WTC11 (cell line): ENCODE results near the gene LOXL3. TPM values are rescaled to one million over a fixed set of nuclear protein-coding genes. Genes with fewer than 3 reads are reported as not detected.

Experiments used
- ATAC-seq: fragments of 200-7000 bp; cut with Tn5 transposase; 2 replicates; pipeline ENCODE4 v1.10.0; 2021; ENCODE audit warnings: mild to moderate bottlenecking, moderate library complexity
- CTCF ChIA-PET: fragments of 300-600 bp; sonication (Branson Sonifier 250); formaldehyde crosslinking; loops from one replicate; lab custom pipeline; 2021; ENCODE audit warnings: antibody characterized with exemption; lab: Charles Lee
- POLR2A ChIA-PET: fragments of 350-600 bp; sonication (Branson Sonifier 250); formaldehyde crosslinking; loops from one replicate; lab custom pipeline; 2021; ENCODE audit warnings: antibody characterized with exemption; lab: Charles Lee
- DNase-seq: peaks from one replicate; pipeline ENCODE4 v3.0.0; 2021; ENCODE audit warnings: low spot score
- H3K27ac Mint-ChIP-seq: 2 replicates; pipeline ENCODE4 v1.8.0; 2021; ENCODE audit warnings: mixed read lengths
- H3K27me3 Mint-ChIP-seq: 2 replicates; pipeline ENCODE4 v1.8.0; 2021; ENCODE audit warnings: low read depth, mild to moderate bottlenecking, moderate library complexity, mixed read lengths
- H3K36me3 Mint-ChIP-seq: 2 replicates; pipeline ENCODE4 v1.8.0; 2021; ENCODE audit warnings: mixed read lengths
- H3K4me1 Mint-ChIP-seq: 2 replicates; pipeline ENCODE4 v1.8.0; 2022; ENCODE audit warnings: mixed read lengths
- H3K4me3 Mint-ChIP-seq: 2 replicates; pipeline ENCODE4 v1.8.0; 2021; ENCODE audit warnings: mild to moderate bottlenecking, moderate library complexity, mixed read lengths
- H3K9me3 Mint-ChIP-seq: 2 replicates; pipeline ENCODE4 v1.8.0; 2021; ENCODE audit warnings: mixed read lengths
- ELF4 ChIP-seq: sonication (generic); formaldehyde crosslinking; IDR thresholded peaks from 2 replicates; pipeline ENCODE4 v1.8.1; 2022; ENCODE audit warnings: low read depth, mild to moderate bottlenecking, moderate library complexity, missing genetic modification reagents
- FOXK1 ChIP-seq: sonication (generic); formaldehyde crosslinking; IDR thresholded peaks from 2 replicates; pipeline ENCODE4 v1.8.0; 2022; ENCODE audit warnings: mild to moderate bottlenecking, moderate library complexity, missing genetic modification reagents
- FOXP1 ChIP-seq: sonication (generic); formaldehyde crosslinking; IDR thresholded peaks from 2 replicates; pipeline ENCODE4 v1.8.0; 2022; ENCODE audit warnings: missing genetic modification reagents, mild to moderate bottlenecking, moderate library complexity, borderline replicate concordance
- JUN ChIP-seq: sonication (generic); formaldehyde crosslinking; IDR thresholded peaks from 2 replicates; pipeline ENCODE4 v1.8.0; 2023; ENCODE audit warnings: mild to moderate bottlenecking, missing genetic modification reagents
- MXD4 ChIP-seq: fragments of 250-450 bp; sonication (Bioruptor Pico); IDR thresholded peaks from 2 replicates; pipeline ENCODE4 v1.8.0; 2021; ENCODE audit warnings: mild to moderate bottlenecking, moderate library complexity, borderline replicate concordance
- MYBL2 ChIP-seq: sonication (generic); formaldehyde crosslinking; IDR thresholded peaks from 2 replicates; pipeline ENCODE4 v1.8.1; 2023; ENCODE audit warnings: mild to moderate bottlenecking, moderate library complexity, missing genetic modification reagents
- NFYB ChIP-seq: sonication (generic); formaldehyde crosslinking; conservative IDR thresholded peaks from 2 replicates; pipeline ENCODE4 v1.8.0; 2022; ENCODE audit warnings: low read depth, missing genetic modification reagents
- ZNF121 ChIP-seq: sonication (generic); formaldehyde crosslinking; IDR thresholded peaks from 2 replicates; pipeline ENCODE4 v1.8.0; 2023; ENCODE audit warnings: missing genetic modification reagents
- ZNF138 ChIP-seq: sonication (generic); formaldehyde crosslinking; conservative IDR thresholded peaks from 2 replicates; pipeline ENCODE4 v1.8.1; 2022; ENCODE audit warnings: mild to moderate bottlenecking, moderate library complexity, missing genetic modification reagents
- ZNF219 ChIP-seq: sonication (generic); formaldehyde crosslinking; IDR thresholded peaks from 2 replicates; pipeline ENCODE4 v1.8.0; 2023; ENCODE audit warnings: missing genetic modification reagents, mild to moderate bottlenecking, borderline replicate concordance
- ZNF423 ChIP-seq: fragments of 250-450 bp; sonication (Bioruptor Pico); IDR thresholded peaks from 2 replicates; pipeline ENCODE4 v2.1.2; 2022; ENCODE audit warnings: mild to moderate bottlenecking, moderate library complexity
- ZNF671 ChIP-seq: fragments of 250-450 bp; sonication (Bioruptor Pico); IDR thresholded peaks from 2 replicates; pipeline ENCODE4 v1.8.0; 2021; ENCODE audit warnings: mild to moderate bottlenecking
- total RNA-seq: library from RNA; stranded (reverse); gene quantifications from 3 replicates; pipeline ENCODE4 v1.2.3, GENCODE V29; 2021
- TF ChIP-seq, protein P1 (sequence below): sonication (generic); formaldehyde crosslinking; IDR thresholded peaks from 2 replicates; pipeline ENCODE4 v1.8.1; 2023; ENCODE audit warnings: mild to moderate bottlenecking, missing genetic modification reagents, borderline replicate concordance
- TF ChIP-seq, protein P2 (sequence below): fragments of 250-450 bp; sonication (Bioruptor Pico); IDR thresholded peaks from 2 replicates; pipeline ENCODE4 v1.9.0; 2021; ENCODE audit warnings: mild to moderate bottlenecking
- TF ChIP-seq, protein P3 (sequence below): fragments of 250-450 bp; sonication (Bioruptor Pico); conservative IDR thresholded peaks from 2 replicates; pipeline ENCODE4 v1.9.0; 2021; ENCODE audit warnings: mild to moderate bottlenecking
- TF ChIP-seq, protein P4 (sequence below): sonication (generic); formaldehyde crosslinking; IDR thresholded peaks from 2 replicates; pipeline ENCODE4 v1.8.1; 2023; ENCODE audit warnings: mild to moderate bottlenecking, missing genetic modification reagents, moderate library complexity
- TF ChIP-seq, protein P5 (sequence below): sonication (generic); formaldehyde crosslinking; IDR thresholded peaks from 2 replicates; pipeline ENCODE4 v1.8.0; 2022; ENCODE audit warnings: mild to moderate bottlenecking, missing genetic modification reagents
- TF ChIP-seq, protein P6 (sequence below): fragments of 200-600 bp; IDR thresholded peaks from 2 replicates; pipeline ENCODE4 v1.8.0; 2022; ENCODE audit warnings: antibody characterized with exemption
- TF ChIP-seq, protein P7 (sequence below): sonication (generic); formaldehyde crosslinking; IDR thresholded peaks from 2 replicates; pipeline ENCODE4 v1.8.1; 2023; ENCODE audit warnings: mild to moderate bottlenecking, missing genetic modification reagents
- TF ChIP-seq, protein P8 (sequence below): fragments of 250-450 bp; sonication (Bioruptor Pico); IDR thresholded peaks from 2 replicates; pipeline ENCODE4 v1.8.0; 2021; ENCODE audit warnings: mild to moderate bottlenecking

Gene LOXL3
- total RNA-seq, 1 experiment from 2014 or later, result 21.1 TPM

DNA sequence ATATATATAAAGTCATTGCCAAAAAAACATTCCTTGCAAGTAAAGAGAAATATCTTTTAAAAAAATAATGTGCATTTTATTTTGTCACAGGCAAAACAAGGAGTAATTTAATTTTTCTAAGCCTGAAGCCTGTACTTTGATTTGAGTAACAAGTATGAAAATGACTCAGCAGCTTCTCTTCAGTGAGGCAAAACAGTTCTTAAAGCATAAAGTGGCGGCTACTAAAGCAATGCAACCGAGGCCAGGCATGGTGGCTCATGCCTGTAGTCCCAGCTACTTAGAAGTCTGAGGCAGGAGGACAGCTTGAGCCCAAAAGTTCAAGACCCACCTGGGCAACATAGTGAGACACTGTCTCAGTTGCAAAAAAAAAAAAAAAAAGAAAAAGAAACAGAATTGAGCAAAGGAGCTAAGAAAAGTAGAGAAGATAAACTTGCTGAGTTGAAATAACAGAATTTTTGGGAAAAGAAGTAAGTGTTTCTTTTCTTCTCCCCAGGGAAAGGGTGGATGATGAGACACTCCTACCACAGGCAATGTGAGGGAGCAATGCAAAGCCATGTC is 30.4 kb upstream of the LOXL3 start:
- no peak for DNase-seq
- Mint-ChIP-seq H3K9me3 (no peaks in the 10 kb centered on the region), H3K27me3 (peaks cover 5% of the 10 kb centered on the region), H3K4me1 (peaks cover 11% of the 10 kb centered on the region), H3K27ac (no peak overlapping the region), H3K36me3 (no peaks in the 10 kb centered on the region), H3K4me3 (no peak overlapping the region)
- no peak for TF ChIP-seq MYBL2 (CRISPR knock-in tag)
- no peak for TF ChIP-seq NFYB (CRISPR knock-in tag)
- no peak for TF ChIP-seq MXD4 (CRISPR knock-in tag)
- TF ChIP-seq, protein P1, sequence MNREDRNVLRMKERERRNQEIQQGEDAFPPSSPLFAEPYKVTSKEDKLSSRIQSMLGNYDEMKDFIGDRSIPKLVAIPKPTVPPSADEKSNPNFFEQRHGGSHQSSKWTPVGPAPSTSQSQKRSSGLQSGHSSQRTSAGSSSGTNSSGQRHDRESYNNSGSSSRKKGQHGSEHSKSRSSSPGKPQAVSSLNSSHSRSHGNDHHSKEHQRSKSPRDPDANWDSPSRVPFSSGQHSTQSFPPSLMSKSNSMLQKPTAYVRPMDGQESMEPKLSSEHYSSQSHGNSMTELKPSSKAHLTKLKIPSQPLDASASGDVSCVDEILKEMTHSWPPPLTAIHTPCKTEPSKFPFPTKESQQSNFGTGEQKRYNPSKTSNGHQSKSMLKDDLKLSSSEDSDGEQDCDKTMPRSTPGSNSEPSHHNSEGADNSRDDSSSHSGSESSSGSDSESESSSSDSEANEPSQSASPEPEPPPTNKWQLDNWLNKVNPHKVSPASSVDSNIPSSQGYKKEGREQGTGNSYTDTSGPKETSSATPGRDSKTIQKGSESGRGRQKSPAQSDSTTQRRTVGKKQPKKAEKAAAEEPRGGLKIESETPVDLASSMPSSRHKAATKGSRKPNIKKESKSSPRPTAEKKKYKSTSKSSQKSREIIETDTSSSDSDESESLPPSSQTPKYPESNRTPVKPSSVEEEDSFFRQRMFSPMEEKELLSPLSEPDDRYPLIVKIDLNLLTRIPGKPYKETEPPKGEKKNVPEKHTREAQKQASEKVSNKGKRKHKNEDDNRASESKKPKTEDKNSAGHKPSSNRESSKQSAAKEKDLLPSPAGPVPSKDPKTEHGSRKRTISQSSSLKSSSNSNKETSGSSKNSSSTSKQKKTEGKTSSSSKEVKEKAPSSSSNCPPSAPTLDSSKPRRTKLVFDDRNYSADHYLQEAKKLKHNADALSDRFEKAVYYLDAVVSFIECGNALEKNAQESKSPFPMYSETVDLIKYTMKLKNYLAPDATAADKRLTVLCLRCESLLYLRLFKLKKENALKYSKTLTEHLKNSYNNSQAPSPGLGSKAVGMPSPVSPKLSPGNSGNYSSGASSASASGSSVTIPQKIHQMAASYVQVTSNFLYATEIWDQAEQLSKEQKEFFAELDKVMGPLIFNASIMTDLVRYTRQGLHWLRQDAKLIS, result no peak
- TF ChIP-seq ZNF138 (CRISPR knock-in tag), result no peak
- TF ChIP-seq ZNF423, result no peak
- no peak for TF ChIP-seq ZNF219 (CRISPR knock-in tag)
- TF ChIP-seq ELF4 (CRISPR knock-in tag), result no peak
- no peak for TF ChIP-seq ZNF671 (CRISPR knock-in tag)
- TF ChIP-seq, protein P2, sequence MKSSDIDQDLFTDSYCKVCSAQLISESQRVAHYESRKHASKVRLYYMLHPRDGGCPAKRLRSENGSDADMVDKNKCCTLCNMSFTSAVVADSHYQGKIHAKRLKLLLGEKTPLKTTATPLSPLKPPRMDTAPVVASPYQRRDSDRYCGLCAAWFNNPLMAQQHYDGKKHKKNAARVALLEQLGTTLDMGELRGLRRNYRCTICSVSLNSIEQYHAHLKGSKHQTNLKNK (CRISPR knock-in tag), result no peak
- TF ChIP-seq, protein P3, sequence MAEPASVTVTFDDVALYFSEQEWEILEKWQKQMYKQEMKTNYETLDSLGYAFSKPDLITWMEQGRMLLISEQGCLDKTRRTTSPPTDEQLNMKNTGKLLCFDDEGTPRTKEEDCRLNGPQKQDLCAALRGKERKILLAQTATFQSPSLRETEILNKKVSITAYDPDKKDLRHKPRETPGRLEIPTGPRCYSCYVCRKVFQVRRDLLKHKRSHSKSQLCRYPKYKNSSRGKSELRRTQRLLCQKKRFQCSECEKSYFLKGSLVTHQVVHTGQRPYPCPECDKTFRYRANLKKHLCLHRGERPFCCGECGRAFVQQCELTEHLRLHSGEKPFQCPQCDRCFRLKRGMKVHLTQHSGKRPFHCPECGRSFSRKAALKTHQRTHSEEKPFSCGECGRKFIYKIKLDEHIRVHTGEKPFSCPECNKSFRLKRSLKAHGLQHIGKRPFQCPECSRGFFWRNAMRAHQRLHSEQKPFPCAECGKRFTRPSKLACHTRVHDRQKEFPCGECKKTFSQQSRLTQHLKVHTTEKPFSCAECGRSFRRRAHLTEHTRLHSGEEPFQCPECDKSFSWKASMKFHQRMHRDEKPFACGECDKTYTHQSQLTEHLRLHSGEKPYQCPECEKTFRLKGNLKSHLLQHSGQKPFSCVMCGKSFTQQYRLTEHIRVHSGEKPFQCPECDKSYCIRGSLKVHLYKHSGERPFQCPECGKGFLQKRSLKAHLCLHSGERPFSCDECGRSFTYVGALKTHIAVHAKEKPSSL (CRISPR knock-in tag), result no peak
- no peak for TF ChIP-seq FOXK1
- TF ChIP-seq, protein P4, sequence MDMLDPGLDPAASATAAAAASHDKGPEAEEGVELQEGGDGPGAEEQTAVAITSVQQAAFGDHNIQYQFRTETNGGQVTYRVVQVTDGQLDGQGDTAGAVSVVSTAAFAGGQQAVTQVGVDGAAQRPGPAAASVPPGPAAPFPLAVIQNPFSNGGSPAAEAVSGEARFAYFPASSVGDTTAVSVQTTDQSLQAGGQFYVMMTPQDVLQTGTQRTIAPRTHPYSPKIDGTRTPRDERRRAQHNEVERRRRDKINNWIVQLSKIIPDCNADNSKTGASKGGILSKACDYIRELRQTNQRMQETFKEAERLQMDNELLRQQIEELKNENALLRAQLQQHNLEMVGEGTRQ (CRISPR knock-in tag), result no peak
- ChIA-PET POLR2A (interaction anchor here (0.7 kb wide), 1 partner anchor 1408 kb away, joined by 5 read pairs; no protein-coding TSS in a partner anchor), CTCF (interaction anchor here (0.7 to 1.3 kb wide), 4 partner anchors 12 to 102 kb away, joined by 4 to 6 read pairs (median 6); partner anchors contain the start of genes CCDC142 and TTC31)
- ATAC-seq, result no peak

DNA sequence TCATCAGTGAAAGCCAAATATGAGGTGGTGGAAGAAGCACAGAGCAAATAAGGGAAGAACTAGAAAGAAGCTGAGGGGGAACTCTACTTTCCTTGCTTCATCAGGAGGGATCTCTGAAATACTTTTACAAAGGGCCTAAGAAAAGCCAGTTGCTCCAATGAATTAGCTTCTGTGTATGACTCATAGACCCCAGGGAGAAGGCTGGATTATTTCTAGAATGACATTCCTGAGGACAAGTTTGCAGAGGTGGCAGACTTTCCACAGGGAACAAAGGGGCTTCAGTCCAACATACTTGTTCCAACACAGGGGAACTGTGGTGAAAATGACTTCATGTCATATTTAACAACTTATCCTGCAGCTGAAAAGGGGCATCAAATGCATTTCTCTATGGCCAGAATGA is 29.8 kb upstream of the LOXL3 start:
- H3K27ac Mint-ChIP-seq, result no peak overlapping the region
- H3K4me3 Mint-ChIP-seq, result no peak overlapping the region
- H3K36me3 Mint-ChIP-seq, result no peaks in the 10 kb centered on the region
- no peaks in the 10 kb centered on the region for H3K9me3 Mint-ChIP-seq
- H3K4me1 Mint-ChIP-seq, result peaks cover 11% of the 10 kb centered on the region
- ChIA-PET CTCF (interaction anchor here (0.6 to 1.3 kb wide), 4 partner anchors 11 to 101 kb away, joined by 4 to 7 read pairs (median 6); partner anchors contain the start of genes CCDC142 and TTC31), POLR2A (interaction anchor here (0.7 kb wide), 1 partner anchor 1407 kb away, joined by 5 read pairs; no protein-coding TSS in a partner anchor)
- DNase-seq (no peak), ATAC-seq (no peak)
- peaks cover 5% of the 10 kb centered on the region for H3K27me3 Mint-ChIP-seq
- TF ChIP-seq NFYB (CRISPR knock-in tag), result no peak
- TF ChIP-seq JUN, result no peak
- TF ChIP-seq, protein P5, sequence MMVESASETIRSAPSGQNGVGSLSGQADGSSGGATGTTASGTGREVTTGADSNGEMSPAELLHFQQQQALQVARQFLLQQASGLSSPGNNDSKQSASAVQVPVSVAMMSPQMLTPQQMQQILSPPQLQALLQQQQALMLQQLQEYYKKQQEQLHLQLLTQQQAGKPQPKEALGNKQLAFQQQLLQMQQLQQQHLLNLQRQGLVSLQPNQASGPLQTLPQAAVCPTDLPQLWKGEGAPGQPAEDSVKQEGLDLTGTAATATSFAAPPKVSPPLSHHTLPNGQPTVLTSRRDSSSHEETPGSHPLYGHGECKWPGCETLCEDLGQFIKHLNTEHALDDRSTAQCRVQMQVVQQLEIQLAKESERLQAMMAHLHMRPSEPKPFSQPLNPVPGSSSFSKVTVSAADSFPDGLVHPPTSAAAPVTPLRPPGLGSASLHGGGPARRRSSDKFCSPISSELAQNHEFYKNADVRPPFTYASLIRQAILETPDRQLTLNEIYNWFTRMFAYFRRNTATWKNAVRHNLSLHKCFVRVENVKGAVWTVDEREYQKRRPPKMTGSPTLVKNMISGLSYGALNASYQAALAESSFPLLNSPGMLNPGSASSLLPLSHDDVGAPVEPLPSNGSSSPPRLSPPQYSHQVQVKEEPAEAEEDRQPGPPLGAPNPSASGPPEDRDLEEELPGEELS (CRISPR knock-in tag), result no peak
- TF ChIP-seq, protein P6, sequence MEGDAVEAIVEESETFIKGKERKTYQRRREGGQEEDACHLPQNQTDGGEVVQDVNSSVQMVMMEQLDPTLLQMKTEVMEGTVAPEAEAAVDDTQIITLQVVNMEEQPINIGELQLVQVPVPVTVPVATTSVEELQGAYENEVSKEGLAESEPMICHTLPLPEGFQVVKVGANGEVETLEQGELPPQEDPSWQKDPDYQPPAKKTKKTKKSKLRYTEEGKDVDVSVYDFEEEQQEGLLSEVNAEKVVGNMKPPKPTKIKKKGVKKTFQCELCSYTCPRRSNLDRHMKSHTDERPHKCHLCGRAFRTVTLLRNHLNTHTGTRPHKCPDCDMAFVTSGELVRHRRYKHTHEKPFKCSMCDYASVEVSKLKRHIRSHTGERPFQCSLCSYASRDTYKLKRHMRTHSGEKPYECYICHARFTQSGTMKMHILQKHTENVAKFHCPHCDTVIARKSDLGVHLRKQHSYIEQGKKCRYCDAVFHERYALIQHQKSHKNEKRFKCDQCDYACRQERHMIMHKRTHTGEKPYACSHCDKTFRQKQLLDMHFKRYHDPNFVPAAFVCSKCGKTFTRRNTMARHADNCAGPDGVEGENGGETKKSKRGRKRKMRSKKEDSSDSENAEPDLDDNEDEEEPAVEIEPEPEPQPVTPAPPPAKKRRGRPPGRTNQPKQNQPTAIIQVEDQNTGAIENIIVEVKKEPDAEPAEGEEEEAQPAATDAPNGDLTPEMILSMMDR, result no peak
- TF ChIP-seq MYBL2 (CRISPR knock-in tag), result no peak
- TF ChIP-seq FOXP1, result no peak
- no peak for TF ChIP-seq ZNF121 (CRISPR knock-in tag)
- TF ChIP-seq, protein P7, sequence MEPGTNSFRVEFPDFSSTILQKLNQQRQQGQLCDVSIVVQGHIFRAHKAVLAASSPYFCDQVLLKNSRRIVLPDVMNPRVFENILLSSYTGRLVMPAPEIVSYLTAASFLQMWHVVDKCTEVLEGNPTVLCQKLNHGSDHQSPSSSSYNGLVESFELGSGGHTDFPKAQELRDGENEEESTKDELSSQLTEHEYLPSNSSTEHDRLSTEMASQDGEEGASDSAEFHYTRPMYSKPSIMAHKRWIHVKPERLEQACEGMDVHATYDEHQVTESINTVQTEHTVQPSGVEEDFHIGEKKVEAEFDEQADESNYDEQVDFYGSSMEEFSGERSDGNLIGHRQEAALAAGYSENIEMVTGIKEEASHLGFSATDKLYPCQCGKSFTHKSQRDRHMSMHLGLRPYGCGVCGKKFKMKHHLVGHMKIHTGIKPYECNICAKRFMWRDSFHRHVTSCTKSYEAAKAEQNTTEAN (CRISPR knock-in tag), result no peak
- TF ChIP-seq, protein P8, sequence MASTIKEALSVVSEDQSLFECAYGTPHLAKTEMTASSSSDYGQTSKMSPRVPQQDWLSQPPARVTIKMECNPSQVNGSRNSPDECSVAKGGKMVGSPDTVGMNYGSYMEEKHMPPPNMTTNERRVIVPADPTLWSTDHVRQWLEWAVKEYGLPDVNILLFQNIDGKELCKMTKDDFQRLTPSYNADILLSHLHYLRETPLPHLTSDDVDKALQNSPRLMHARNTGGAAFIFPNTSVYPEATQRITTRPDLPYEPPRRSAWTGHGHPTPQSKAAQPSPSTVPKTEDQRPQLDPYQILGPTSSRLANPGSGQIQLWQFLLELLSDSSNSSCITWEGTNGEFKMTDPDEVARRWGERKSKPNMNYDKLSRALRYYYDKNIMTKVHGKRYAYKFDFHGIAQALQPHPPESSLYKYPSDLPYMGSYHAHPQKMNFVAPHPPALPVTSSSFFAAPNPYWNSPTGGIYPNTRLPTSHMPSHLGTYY (CRISPR knock-in tag), result no peak
